Activated T-cell treated with anti-CD3 and anti-CD28 coated beads, Interleukin-2, amount 50 U/mL, for 72 hours (primary cell): ENCODE data around the gene ENTPD5. TPM values are rescaled to one million over a fixed set of nuclear protein-coding genes. Genes with fewer than 3 reads are reported as not detected.

ENCODE experiments used
- total RNA-seq, 2 donors: library from RNA; stranded (reverse); gene quantifications; one replicate each; pipeline ENCODE4 v1.2.3, GENCODE V29; 2022

ENTPD5 gene
- total RNA-seq, 2 donors from 2014 or later = 10.9 to 11.7 TPM

Other genes starting within 250 kb of the ENTPD5 start
- gene PTGR2, start 167.5 kb downstream of the ENTPD5 start, total RNA-seq = 1 to 10 TPM; 4.3 to 6.4 TPM
- gene ZNF410, start 132.4 kb downstream of the ENTPD5 start, total RNA-seq = 10 to 100 TPM; 81.9 to 90.6 TPM
- gene FAM161B, start 69.2 kb downstream of the ENTPD5 start, total RNA-seq = 1 to 10 TPM; 2.7 to 3.1 TPM
- 10 to 100 TPM; 20.4 to 21.9 TPM for gene COQ6, start 69.0 kb downstream of the ENTPD5 start, total RNA-seq
- 1 to 10 TPM; 1.4 to 2.1 TPM for gene BBOF1, start 61 bp upstream of the ENTPD5 start, total RNA-seq
- gene ALDH6A1, start 65.2 kb upstream of the ENTPD5 start, total RNA-seq = 10 to 100 TPM; 31.5 to 46.8 TPM
- 10 to 100 TPM; 15.7 to 18.4 TPM for gene LIN52, start 65.7 kb upstream of the ENTPD5 start, total RNA-seq
- gene VSX2, start 220.2 kb upstream of the ENTPD5 start, total RNA-seq = not detected